Urothelium cell line (cell line): ENCODE data around the gene CD48.
"Not testable (repeated sequence)": the region's sequence is repeated elsewhere in the genome, so short reads cannot be mapped to it uniquely, and the experiment has no call there.

ENCODE experiments used
- DNase-seq: peaks from one replicate; pipeline ENCODE4 v3.0.0; 2011; ENCODE audit warnings: low spot score, mixed read lengths
- FAIRE-seq: peaks from 2 replicates; lab custom pipeline; 2011; peaks lifted over from hg19 to GRCh38; lab: Jason Lieb, UNC

Gene CD48

GRCh38 chr1:160716013-160716412 lies 4.4 kb upstream of the CD48 start:
- FAIRE-seq: no peak
- no peak for DNase-seq

GRCh38 chr1:160714034-160714648 lies 2.5 kb upstream of the CD48 start:
- not testable (repeated sequence) for DNase-seq
- peak; percentile 53 for FAIRE-seq

- FAIRE-seq (no peak), DNase-seq (no peak)
Measured at GRCh38 chr1:160713161-160713560, 1.5 kb upstream of the CD48 start.

GRCh38 chr1:160712525-160713080 lies 981 bp upstream of the CD48 start:
- not testable (repeated sequence) for FAIRE-seq, DNase-seq

GRCh38 chr1:160711276-160711601 lies 383 bp downstream of the CD48 start:
- no peak for FAIRE-seq
- DNase-seq: no peak

- DNase-seq (no peak), FAIRE-seq (no peak)
Measured at GRCh38 chr1:160710517-160711252, 937 bp downstream of the CD48 start.

- FAIRE-seq (no peak), DNase-seq (no peak)
Measured at GRCh38 chr1:160709715-160710114, 1.9 kb downstream of the CD48 start.

- FAIRE-seq (no peak), DNase-seq (no peak)
Measured at GRCh38 chr1:160708801-160709200, 2.8 kb downstream of the CD48 start.

- DNase-seq (no peak), FAIRE-seq (no peak)
Measured at GRCh38 chr1:160708118-160708517, 3.5 kb downstream of the CD48 start.

GRCh38 chr1:160707236-160708064 lies 4.2 kb downstream of the CD48 start:
- FAIRE-seq: no peak
- no peak for DNase-seq

GRCh38 chr1:160706526-160707235 lies 4.9 kb downstream of the CD48 start:
- DNase-seq (no peak), FAIRE-seq (no peak)

- DNase-seq (no peak), FAIRE-seq (no peak)
Measured at GRCh38 chr1:160705742-160706141, 5.9 kb downstream of the CD48 start.

GRCh38 chr1:160705212-160705621 lies 6.4 kb downstream of the CD48 start:
- peak; percentile 92 for FAIRE-seq
- DNase-seq: not testable (repeated sequence)

GRCh38 chr1:160704250-160704649 lies 7.4 kb downstream of the CD48 start:
- no peak for FAIRE-seq
- no peak for DNase-seq

GRCh38 chr1:160702100-160702499 lies 9.5 kb downstream of the CD48 start:
- no peak for FAIRE-seq
- no peak for DNase-seq

- not testable (repeated sequence) for DNase-seq, FAIRE-seq
Measured at GRCh38 chr1:160692390-160692789, 19.2 kb downstream of the CD48 start.

GRCh38 chr1:160685266-160685665 lies 26.4 kb downstream of the CD48 start:
- no peak for DNase-seq
- no peak for FAIRE-seq

- FAIRE-seq: no peak
- DNase-seq: no peak
Measured at GRCh38 chr1:160682983-160683865, 28.4 kb downstream of the CD48 start.

- FAIRE-seq: no peak
- DNase-seq: no peak
Measured at GRCh38 chr1:160681891-160682140, 29.8 kb downstream of the CD48 start.
